Activated CD8-positive, alpha-beta memory T cell treated with anti-CD3 and anti-CD28 coated beads, Interleukin-2, amount 50 U/mL, for 1 hour (primary cell): Measurements from ENCODE around the gene ZFPM1.

Source experiments
- DNase-seq: peaks from one replicate; pipeline ENCODE4 v3.0.0-alpha.2; 2020; ENCODE audit errors: extremely low read depth

Gene ZFPM1

GRCh38 chr16:88526008-88526905, 73.2 kb downstream of the ZFPM1 start:
- no peak for DNase-seq

- no peak for DNase-seq
Measured at GRCh38 chr16:88526906-88527185, 73.8 kb downstream of the ZFPM1 start.

GRCh38 chr16:88527186-88527936, 74.3 kb downstream of the ZFPM1 start:
- no peak for DNase-seq

GRCh38 chr16:88527937-88528743, 75.1 kb downstream of the ZFPM1 start:
- DNase-seq: no peak

GRCh38 chr16:88528902-88529318, 75.8 kb downstream of the ZFPM1 start:
- DNase-seq: no peak

GRCh38 chr16:88529596-88529995, 76.5 kb downstream of the ZFPM1 start:
- DNase-seq: no peak

GRCh38 chr16:88530051-88530857, 77.2 kb downstream of the ZFPM1 start:
- DNase-seq: no peak

GRCh38 chr16:88530858-88531203, 77.8 kb downstream of the ZFPM1 start:
- no peak for DNase-seq

GRCh38 chr16:88531346-88531745, 78.3 kb downstream of the ZFPM1 start:
- no peak for DNase-seq

- no peak for DNase-seq
Measured at GRCh38 chr16:88531931-88532433, 78.9 kb downstream of the ZFPM1 start.

GRCh38 chr16:88532434-88533241, 79.6 kb downstream of the ZFPM1 start:
- no peak for DNase-seq

- DNase-seq: no peak
Measured at GRCh38 chr16:88533381-88533917, 80.4 kb downstream of the ZFPM1 start.

GRCh38 chr16:88533932-88534637, 81.0 kb downstream of the ZFPM1 start:
- peak; percentile 40 for DNase-seq

GRCh38 chr16:88534638-88535190, 81.6 kb downstream of the ZFPM1 start:
- no peak for DNase-seq

GRCh38 chr16:88535191-88535856, 82.2 kb downstream of the ZFPM1 start:
- no peak for DNase-seq

GRCh38 chr16:88535857-88536222, 82.8 kb downstream of the ZFPM1 start:
- no peak for DNase-seq

- no peak for DNase-seq
Measured at GRCh38 chr16:88536510-88536909, 83.4 kb downstream of the ZFPM1 start.

GRCh38 chr16:88536971-88537751, 84.1 kb downstream of the ZFPM1 start:
- no peak for DNase-seq
